ENCODE data around the gene GPR146.

Gene GPR146

GRCh38 chr7:1007901-1008300 lies 36.4 kb upstream of the GPR146 start:
- H3K36me3 Mint-ChIP-seq, result no peaks in the 10 kb centered on the region
- no peak overlapping the region for H3K4me3 Mint-ChIP-seq
- no peaks in the 10 kb centered on the region for H3K9me3 Mint-ChIP-seq
- H3K27ac Mint-ChIP-seq, result no peak overlapping the region
- no peaks in the 10 kb centered on the region for H3K27me3 Mint-ChIP-seq
- peaks cover 7% of the 10 kb centered on the region for H3K4me1 Mint-ChIP-seq

GRCh38 chr7:1008733-1009363 lies 35.5 kb upstream of the GPR146 start:
- Mint-ChIP-seq H3K4me1 (peaks cover 11% of the 10 kb centered on the region), H3K27ac (no peak overlapping the region), H3K9me3 (no peaks in the 10 kb centered on the region), H3K27me3 (no peaks in the 10 kb centered on the region), H3K4me3 (no peak overlapping the region), H3K36me3 (no peaks in the 10 kb centered on the region)

GRCh38 chr7:1009747-1010146 lies 34.6 kb upstream of the GPR146 start:
- H3K27ac Mint-ChIP-seq, result no peak overlapping the region
- H3K9me3 Mint-ChIP-seq, result no peaks in the 10 kb centered on the region
- peaks cover 14% of the 10 kb centered on the region for H3K4me1 Mint-ChIP-seq
- H3K27me3 Mint-ChIP-seq, result no peaks in the 10 kb centered on the region
- no peak overlapping the region for H3K4me3 Mint-ChIP-seq
- no peaks in the 10 kb centered on the region for H3K36me3 Mint-ChIP-seq

GRCh38 chr7:1010226-1010625 lies 34.1 kb upstream of the GPR146 start:
- Mint-ChIP-seq H3K27ac (no peak overlapping the region), H3K4me1 (peaks cover 14% of the 10 kb centered on the region), H3K36me3 (no peaks in the 10 kb centered on the region), H3K4me3 (no peak overlapping the region), H3K9me3 (no peaks in the 10 kb centered on the region), H3K27me3 (no peaks in the 10 kb centered on the region)

- no peaks in the 10 kb centered on the region for H3K36me3 Mint-ChIP-seq
- H3K4me1 Mint-ChIP-seq, result peaks cover 14% of the 10 kb centered on the region
- H3K9me3 Mint-ChIP-seq, result no peaks in the 10 kb centered on the region
- no peaks in the 10 kb centered on the region for H3K27me3 Mint-ChIP-seq
- no peak overlapping the region for H3K4me3 Mint-ChIP-seq
- H3K27ac Mint-ChIP-seq, result peak overlapping the region; percentile 59
Observed at GRCh38 chr7:1011297-1012003, 32.9 kb upstream of the GPR146 start.

- Mint-ChIP-seq H3K27ac (no peak overlapping the region), H3K9me3 (no peaks in the 10 kb centered on the region), H3K4me1 (peaks cover 14% of the 10 kb centered on the region), H3K4me3 (no peak overlapping the region), H3K36me3 (no peaks in the 10 kb centered on the region), H3K27me3 (no peaks in the 10 kb centered on the region)
Observed at GRCh38 chr7:1012004-1012715, 32.2 kb upstream of the GPR146 start.

GRCh38 chr7:1012716-1013095 lies 31.6 kb upstream of the GPR146 start:
- Mint-ChIP-seq H3K9me3 (no peaks in the 10 kb centered on the region), H3K36me3 (no peaks in the 10 kb centered on the region), H3K4me3 (no peak overlapping the region), H3K27me3 (no peaks in the 10 kb centered on the region), H3K27ac (no peak overlapping the region), H3K4me1 (peaks cover 14% of the 10 kb centered on the region)

GRCh38 chr7:1013581-1013980 lies 30.8 kb upstream of the GPR146 start:
- peaks cover 20% of the 10 kb centered on the region for H3K4me1 Mint-ChIP-seq
- no peak overlapping the region for H3K4me3 Mint-ChIP-seq
- H3K27ac Mint-ChIP-seq, result no peak overlapping the region
- no peaks in the 10 kb centered on the region for H3K36me3 Mint-ChIP-seq
- no peaks in the 10 kb centered on the region for H3K27me3 Mint-ChIP-seq
- H3K9me3 Mint-ChIP-seq, result no peaks in the 10 kb centered on the region

GRCh38 chr7:1014681-1015080 lies 29.7 kb upstream of the GPR146 start:
- H3K4me3 Mint-ChIP-seq, result no peak overlapping the region
- H3K27me3 Mint-ChIP-seq, result no peaks in the 10 kb centered on the region
- no peaks in the 10 kb centered on the region for H3K9me3 Mint-ChIP-seq

GRCh38 chr7:1015196-1016121 lies 28.9 kb upstream of the GPR146 start:
- H3K27ac Mint-ChIP-seq, result no peak overlapping the region
- H3K4me3 Mint-ChIP-seq, result no peak overlapping the region
- no peaks in the 10 kb centered on the region for H3K36me3 Mint-ChIP-seq
- no peaks in the 10 kb centered on the region for H3K9me3 Mint-ChIP-seq
- peaks cover 20% of the 10 kb centered on the region for H3K4me1 Mint-ChIP-seq
- no peaks in the 10 kb centered on the region for H3K27me3 Mint-ChIP-seq

More at GRCh38 chr7:1014681-1015080, 29.7 kb upstream of the GPR146 start:
- no peaks in the 10 kb centered on the region for H3K36me3 Mint-ChIP-seq
- no peak overlapping the region for H3K27ac Mint-ChIP-seq
- H3K4me1 Mint-ChIP-seq, result peaks cover 20% of the 10 kb centered on the region

GRCh38 chr7:1016577-1017531 lies 27.5 kb upstream of the GPR146 start:
- no peaks in the 10 kb centered on the region for H3K27me3 Mint-ChIP-seq
- H3K9me3 Mint-ChIP-seq, result no peaks in the 10 kb centered on the region
- no peak overlapping the region for H3K27ac Mint-ChIP-seq
- peaks cover 13% of the 10 kb centered on the region for H3K4me1 Mint-ChIP-seq
- peaks cover 5% of the 10 kb centered on the region for H3K36me3 Mint-ChIP-seq
- H3K4me3 Mint-ChIP-seq, result no peak overlapping the region

- Mint-ChIP-seq H3K4me3 (no peak overlapping the region), H3K9me3 (no peaks in the 10 kb centered on the region), H3K27me3 (no peaks in the 10 kb centered on the region), H3K36me3 (peaks cover 9% of the 10 kb centered on the region), H3K4me1 (peaks cover 13% of the 10 kb centered on the region), H3K27ac (no peak overlapping the region)
Observed at GRCh38 chr7:1017586-1018333, 26.6 kb upstream of the GPR146 start.

- H3K36me3 Mint-ChIP-seq, result peaks cover 9% of the 10 kb centered on the region
- H3K4me1 Mint-ChIP-seq, result peaks cover 13% of the 10 kb centered on the region
- H3K27me3 Mint-ChIP-seq, result no peaks in the 10 kb centered on the region
- H3K9me3 Mint-ChIP-seq, result no peaks in the 10 kb centered on the region
- no peak overlapping the region for H3K4me3 Mint-ChIP-seq
- H3K27ac Mint-ChIP-seq, result no peak overlapping the region
Observed at GRCh38 chr7:1018334-1018695, 26.0 kb upstream of the GPR146 start.

- H3K27me3 Mint-ChIP-seq, result no peaks in the 10 kb centered on the region
- no peak overlapping the region for H3K27ac Mint-ChIP-seq
- H3K9me3 Mint-ChIP-seq, result no peaks in the 10 kb centered on the region
- peaks cover 6% of the 10 kb centered on the region for H3K4me1 Mint-ChIP-seq
- peaks cover 9% of the 10 kb centered on the region for H3K36me3 Mint-ChIP-seq
- H3K4me3 Mint-ChIP-seq, result no peak overlapping the region
Observed at GRCh38 chr7:1019255-1019785, 25.0 kb upstream of the GPR146 start.

Data from activated naive CD4-positive, alpha-beta T cell treated with anti-CD3 and anti-CD28 coated beads, Interleukin-2, amount 50 U/mL, for 24 hours (primary cell).